Putamen (tissue), 1 donor: ENCODE data around the gene REEP5.
"Not testable (repeated sequence)": the region's sequence is repeated elsewhere in the genome, so short reads cannot be mapped to it uniquely, and the experiment has no call there.

Experiments used
- DNase-seq: peaks from one replicate; pipeline ENCODE4 v3.0.0-alpha.2; 2016; ENCODE audit warnings: low spot score

REEP5 gene

GRCh38 chr5:112933105-112933504, 11.1 kb upstream of the REEP5 start:
- DNase-seq = no peak

- DNase-seq = no peak
Measured at GRCh38 chr5:112931473-112931872, 9.4 kb upstream of the REEP5 start.

GRCh38 chr5:112930082-112930344, 8.0 kb upstream of the REEP5 start:
- DNase-seq = no peak

GRCh38 chr5:112929336-112930081, 7.5 kb upstream of the REEP5 start:
- no peak for DNase-seq

GRCh38 chr5:112923988-112924387, 2.0 kb upstream of the REEP5 start:
- no peak for DNase-seq

- peak; percentile 19 for DNase-seq
Measured at GRCh38 chr5:112923148-112923917, 1.3 kb upstream of the REEP5 start.

- DNase-seq = peak; percentile 69
Measured at GRCh38 chr5:112921026-112921832, 798 bp downstream of the REEP5 start.

GRCh38 chr5:112919972-112920371, 2.1 kb downstream of the REEP5 start:
- DNase-seq = no peak

GRCh38 chr5:112918679-112919078, 3.3 kb downstream of the REEP5 start:
- no peak for DNase-seq

- DNase-seq = no peak
Measured at GRCh38 chr5:112918136-112918535, 3.9 kb downstream of the REEP5 start.

- DNase-seq = no peak
Measured at GRCh38 chr5:112917453-112917995, 4.5 kb downstream of the REEP5 start.

GRCh38 chr5:112915831-112916230, 6.2 kb downstream of the REEP5 start:
- DNase-seq = no peak

GRCh38 chr5:112914584-112914983, 7.4 kb downstream of the REEP5 start:
- DNase-seq = no peak

- DNase-seq = no peak
Measured at GRCh38 chr5:112910529-112910928, 11.5 kb downstream of the REEP5 start.

- DNase-seq = no peak
Measured at GRCh38 chr5:112908854-112909253, 13.2 kb downstream of the REEP5 start.

- DNase-seq = no peak
Measured at GRCh38 chr5:112907166-112907631, 14.8 kb downstream of the REEP5 start.

- DNase-seq = no peak
Measured at GRCh38 chr5:112906637-112907036, 15.4 kb downstream of the REEP5 start.

- not testable (repeated sequence) for DNase-seq
Measured at GRCh38 chr5:112904996-112905395, 17.0 kb downstream of the REEP5 start.

- DNase-seq = no peak
Measured at GRCh38 chr5:112902561-112902960, 19.5 kb downstream of the REEP5 start.

- DNase-seq = peak; percentile 28
Measured at GRCh38 chr5:112895682-112896081, 26.3 kb downstream of the REEP5 start.

- no peak for DNase-seq
Measured at GRCh38 chr5:112892776-112893175, 29.3 kb downstream of the REEP5 start.

- DNase-seq = not testable (repeated sequence)
Measured at GRCh38 chr5:112892066-112892465, 30.0 kb downstream of the REEP5 start.
